Fibroblast of mammary gland (primary cell): ENCODE results near the gene LRATD1.
A peak's percentile ranks its signal among the peaks of the same experiment; 100 is the strongest.

Experiments used
- DNase-seq: peaks from one replicate; pipeline ENCODE4 v3.0.0-alpha.2; 2010; ENCODE audit warnings: low read depth
- H3K4me3 ChIP-seq: 2 replicates; pipeline ENCODE4 v1.5.1; 2011; ENCODE audit warnings: low read depth, mild to moderate bottlenecking, low read length, moderate library complexity; ENCODE audit not compliant: control insufficient read depth
- TF ChIP-seq, protein P1 (sequence below): conservative IDR thresholded peaks from 2 replicates; pipeline ENCODE4 v1.5.1; 2011; ENCODE audit warnings: low read depth, low read length, inconsistent platforms; ENCODE audit not compliant: control insufficient read depth, insufficient read depth

LRATD1 gene

DNA sequence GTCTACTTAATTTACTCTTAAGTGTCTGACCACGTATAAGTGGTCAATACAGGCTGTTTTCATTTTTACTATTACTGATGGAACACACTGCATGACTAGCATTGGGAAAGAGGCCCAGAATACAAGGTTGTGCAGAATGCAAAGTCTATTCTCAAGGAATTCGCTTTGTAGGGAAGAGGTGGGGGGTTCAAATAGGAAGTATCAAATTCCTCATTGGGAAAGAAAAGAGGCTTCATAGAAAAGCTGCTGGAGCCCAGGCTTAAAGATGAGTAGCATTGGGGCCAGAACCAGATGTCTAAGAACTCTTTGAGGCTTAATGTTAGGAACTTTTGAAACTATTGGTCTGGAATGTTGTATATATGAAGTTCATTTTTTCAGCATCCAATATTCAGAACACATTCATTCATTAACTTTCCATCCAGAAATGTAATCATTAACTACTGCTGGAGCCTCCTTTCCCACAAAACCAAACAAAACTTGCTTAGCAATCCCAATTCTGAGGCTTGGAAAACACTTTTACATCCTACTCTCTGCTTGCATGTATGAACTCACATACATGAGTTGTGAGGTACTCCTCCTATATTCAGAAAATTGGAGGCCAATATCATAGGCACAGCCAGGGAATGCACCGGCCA is 994 bp upstream of the LRATD1 start:
- no peak overlapping the region for H3K4me3 ChIP-seq

DNA sequence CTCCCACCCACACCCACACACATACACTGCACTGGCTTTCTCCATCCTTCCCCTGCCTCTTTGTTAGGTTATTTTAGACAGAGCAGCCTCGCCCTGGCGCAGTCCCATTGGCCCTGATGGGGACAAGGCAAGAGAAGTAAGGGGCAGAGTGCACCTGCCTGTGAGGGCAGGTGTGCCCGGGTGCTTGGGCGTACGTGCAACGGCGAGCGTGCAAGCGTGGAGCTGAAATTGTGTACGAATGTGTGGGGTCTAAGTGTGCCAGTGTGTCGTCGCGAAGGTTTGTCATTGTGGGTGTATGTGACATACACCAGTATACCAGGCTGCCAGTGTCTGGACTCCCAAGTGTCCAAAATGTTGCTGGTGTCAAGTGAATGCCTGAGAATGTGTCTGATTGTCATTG is 544 bp downstream of the LRATD1 start:
- peak overlapping the region; percentile 61 for H3K4me3 ChIP-seq
- TF ChIP-seq, protein P1, sequence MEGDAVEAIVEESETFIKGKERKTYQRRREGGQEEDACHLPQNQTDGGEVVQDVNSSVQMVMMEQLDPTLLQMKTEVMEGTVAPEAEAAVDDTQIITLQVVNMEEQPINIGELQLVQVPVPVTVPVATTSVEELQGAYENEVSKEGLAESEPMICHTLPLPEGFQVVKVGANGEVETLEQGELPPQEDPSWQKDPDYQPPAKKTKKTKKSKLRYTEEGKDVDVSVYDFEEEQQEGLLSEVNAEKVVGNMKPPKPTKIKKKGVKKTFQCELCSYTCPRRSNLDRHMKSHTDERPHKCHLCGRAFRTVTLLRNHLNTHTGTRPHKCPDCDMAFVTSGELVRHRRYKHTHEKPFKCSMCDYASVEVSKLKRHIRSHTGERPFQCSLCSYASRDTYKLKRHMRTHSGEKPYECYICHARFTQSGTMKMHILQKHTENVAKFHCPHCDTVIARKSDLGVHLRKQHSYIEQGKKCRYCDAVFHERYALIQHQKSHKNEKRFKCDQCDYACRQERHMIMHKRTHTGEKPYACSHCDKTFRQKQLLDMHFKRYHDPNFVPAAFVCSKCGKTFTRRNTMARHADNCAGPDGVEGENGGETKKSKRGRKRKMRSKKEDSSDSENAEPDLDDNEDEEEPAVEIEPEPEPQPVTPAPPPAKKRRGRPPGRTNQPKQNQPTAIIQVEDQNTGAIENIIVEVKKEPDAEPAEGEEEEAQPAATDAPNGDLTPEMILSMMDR = no peak
- no peak for DNase-seq

More for the DNA sequence above, 994 bp upstream of the LRATD1 start:
- TF ChIP-seq, protein P1 = no peak
- no peak for DNase-seq

DNA sequence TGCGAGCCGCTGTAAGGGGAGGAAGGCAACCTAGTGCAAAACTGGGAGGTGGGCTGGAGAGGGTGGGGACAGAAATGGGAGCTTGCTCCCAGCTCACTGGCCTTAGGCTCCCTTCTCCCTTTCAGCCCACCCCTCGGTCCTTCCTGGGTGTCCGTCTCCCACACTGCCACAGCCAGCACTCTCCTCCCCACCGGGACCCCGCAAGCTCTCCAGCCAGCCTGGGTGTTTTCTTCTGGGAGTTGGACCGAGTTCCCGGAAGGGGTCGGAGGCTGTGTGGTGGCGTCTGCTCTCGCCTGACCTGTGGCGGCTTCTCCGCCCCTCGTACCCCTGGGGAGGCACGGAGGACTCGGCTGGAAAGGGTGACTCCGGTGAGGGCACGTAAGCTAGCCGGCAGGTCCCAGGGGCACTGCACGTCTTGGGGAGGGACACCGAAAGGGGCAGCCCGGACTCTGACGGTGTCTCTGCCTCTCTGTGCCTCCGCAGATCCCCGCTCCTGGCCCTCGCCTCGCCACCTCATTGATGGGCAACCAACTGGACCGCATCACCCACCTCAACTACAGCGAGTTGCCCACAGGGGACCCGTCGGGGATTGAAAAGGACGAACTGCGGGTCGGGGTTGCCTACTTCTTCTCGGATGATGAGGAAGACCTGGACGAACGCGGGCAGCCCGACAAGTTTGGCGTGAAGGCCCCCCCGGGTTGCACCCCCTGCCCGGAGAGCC is 1.1 kb downstream of the LRATD1 start:
- TF ChIP-seq, protein P1 = no peak
- peak overlapping the region; percentile 61 for H3K4me3 ChIP-seq
- DNase-seq = no peak

DNA sequence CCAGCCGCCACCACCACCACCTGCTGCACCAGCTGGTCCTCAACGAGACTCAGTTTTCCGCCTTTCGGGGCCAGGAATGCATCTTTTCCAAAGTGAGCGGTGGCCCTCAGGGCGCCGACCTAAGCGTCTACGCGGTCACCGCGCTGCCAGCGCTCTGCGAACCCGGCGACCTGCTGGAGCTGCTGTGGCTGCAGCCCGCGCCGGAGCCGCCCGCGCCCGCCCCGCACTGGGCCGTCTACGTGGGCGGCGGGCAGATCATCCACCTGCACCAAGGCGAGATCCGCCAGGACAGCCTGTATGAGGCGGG is 1.6 kb downstream of the LRATD1 start:
- H3K4me3 ChIP-seq = peak overlapping the region; percentile 61
- TF ChIP-seq, protein P1 = no peak

DNA sequence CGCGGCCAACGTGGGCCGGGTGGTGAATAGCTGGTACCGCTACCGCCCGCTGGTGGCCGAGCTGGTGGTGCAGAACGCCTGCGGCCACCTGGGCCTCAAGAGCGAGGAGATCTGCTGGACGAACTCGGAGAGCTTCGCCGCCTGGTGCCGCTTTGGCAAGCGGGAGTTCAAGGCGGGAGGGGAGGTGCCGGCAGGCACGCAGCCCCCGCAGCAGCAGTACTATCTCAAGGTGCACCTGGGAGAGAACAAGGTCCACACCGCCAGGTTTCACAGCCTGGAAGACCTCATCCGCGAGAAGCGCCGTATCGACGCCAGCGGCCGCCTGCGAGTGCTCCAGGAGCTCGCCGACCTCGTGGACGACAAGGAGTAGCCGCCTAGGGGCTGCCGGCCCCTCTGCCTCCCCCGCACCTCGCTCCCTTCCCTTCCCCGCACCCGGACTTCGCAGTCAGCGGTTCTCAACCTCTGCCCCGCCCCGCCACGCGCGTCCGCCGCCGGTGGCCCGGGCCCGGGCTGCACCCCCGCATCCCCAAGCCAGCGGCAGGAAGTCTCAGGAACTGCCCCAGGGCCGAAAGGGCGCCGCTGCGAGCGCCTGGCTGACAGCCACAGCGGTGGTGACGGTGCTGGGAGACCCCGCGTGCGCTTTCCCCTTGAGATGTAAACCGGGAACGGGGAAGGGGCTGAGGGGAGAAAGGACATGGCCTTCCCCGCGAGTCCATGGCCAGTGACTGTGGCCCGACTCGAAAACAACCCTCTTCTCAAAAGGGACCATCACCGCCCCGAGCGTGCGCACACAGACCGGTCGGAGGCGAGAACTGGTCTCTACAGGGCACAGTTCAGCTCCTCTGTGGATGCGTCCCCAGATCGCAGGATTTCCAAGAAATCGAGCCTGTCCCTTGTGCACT is 2.2 kb downstream of the LRATD1 start:
- TF ChIP-seq, protein P1 = peak; percentile 68
- peak; percentile 75 for DNase-seq
- peak overlapping the region; percentile 61 for H3K4me3 ChIP-seq

More for the DNA sequence above, 1.6 kb downstream of the LRATD1 start:
- no peak for DNase-seq

DNA sequence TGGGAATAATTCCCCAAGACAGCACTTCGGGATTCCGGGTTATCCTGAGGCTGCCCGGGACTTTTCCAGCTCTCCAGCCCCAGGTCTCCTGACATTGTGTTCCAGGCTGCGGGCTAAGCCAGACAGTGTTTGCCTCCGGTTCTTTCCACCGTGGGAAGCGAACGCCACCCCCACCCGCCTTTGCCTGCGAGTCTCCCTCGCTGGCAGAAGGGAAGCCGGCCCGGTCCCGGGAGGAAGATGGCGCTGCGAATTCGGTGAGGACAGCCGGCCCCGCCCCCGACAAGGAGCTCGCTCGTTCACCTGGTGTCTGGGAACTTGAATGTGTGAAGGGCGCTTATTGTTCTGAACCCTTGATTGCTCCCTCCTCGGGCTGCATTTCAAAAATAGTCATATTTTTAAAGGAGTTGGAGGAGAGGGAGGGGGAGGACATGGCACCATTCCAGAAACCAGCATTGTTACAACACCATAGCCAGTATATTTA is 2.9 kb downstream of the LRATD1 start:
- TF ChIP-seq, protein P1 = no peak
- peak; percentile 67 for DNase-seq
- peak overlapping the region; percentile 61 for H3K4me3 ChIP-seq
